Fibroblast of lung (primary cell): Measurements from ENCODE around the gene ITPR1. TPM values are rescaled to one million over a fixed set of nuclear protein-coding genes. Genes with fewer than 3 reads are reported as not detected.

Source experiments
- DNase-seq, 2 donors: peaks; one replicate each; pipeline versions ENCODE4 v3.0.0 to v3.0.0-alpha.2; 2010; ENCODE audit warnings: low read depth in 2 of 2
- H2AFZ ChIP-seq: 2 replicates; pipeline ENCODE4 v1.5.1; 2012; ENCODE audit warnings: low read length, control low read depth, inconsistent platforms
- H3K27ac ChIP-seq: 2 replicates; pipeline ENCODE4 v1.5.1; 2011; ENCODE audit warnings: low read length, control low read depth; ENCODE audit not compliant: insufficient read depth
- H3K27me3 ChIP-seq: 2 replicates; pipeline ENCODE4 v1.5.1; 2011; ENCODE audit warnings: mild to moderate bottlenecking, low read length; ENCODE audit not compliant: control insufficient read depth, insufficient read depth
- H3K36me3 ChIP-seq: 2 replicates; pipeline ENCODE4 v1.5.1; 2011; ENCODE audit warnings: low read length; ENCODE audit not compliant: control insufficient read depth, insufficient read depth
- H3K4me1 ChIP-seq: 2 replicates; pipeline ENCODE4 v1.5.1; 2011; ENCODE audit warnings: low read length; ENCODE audit not compliant: control insufficient read depth, insufficient read depth; ENCODE audit errors: extremely low read depth
- H3K4me2 ChIP-seq: 2 replicates; pipeline ENCODE4 v1.5.1; 2011; ENCODE audit warnings: low read length, control low read depth; ENCODE audit not compliant: insufficient read depth; ENCODE audit errors: extremely low read depth
- H3K4me3 ChIP-seq, 4 experiments: fragments of 200-600 bp in 1 of 4; sonication (generic) in 1 of 4; replicated peaks in 1 of 4; 2 replicates each; pipeline ENCODE4 v1.5.1; 2011 to 2016; ENCODE audit warnings: low read length in 4 of 4, low read depth in 3 of 4, mild to moderate bottlenecking in 3 of 4, control low read depth in 2 of 4, inconsistent platforms in 1 of 4, mixed read lengths in 1 of 4; ENCODE audit not compliant: insufficient read depth in 1 of 4; ENCODE audit errors: control extremely low read depth in 1 of 4
- H3K79me2 ChIP-seq: 2 replicates; pipeline ENCODE4 v1.5.1; 2012; ENCODE audit warnings: mild to moderate bottlenecking, low read length, inconsistent platforms; ENCODE audit not compliant: control insufficient read depth, insufficient read depth
- H3K9ac ChIP-seq: 2 replicates; pipeline ENCODE4 v1.5.1; 2011; ENCODE audit warnings: mild to moderate bottlenecking, low read length, control low read depth; ENCODE audit not compliant: insufficient read depth
- H3K9me3 ChIP-seq: 2 replicates; pipeline ENCODE4 v1.5.1; 2012; ENCODE audit warnings: low read depth, low read length; ENCODE audit not compliant: control insufficient read depth, insufficient read depth
- H4K20me1 ChIP-seq: 2 replicates; pipeline ENCODE4 v1.5.1; 2011; ENCODE audit warnings: low read length; ENCODE audit not compliant: control insufficient read depth, insufficient read depth; ENCODE audit errors: extremely low read depth
- EZH2 ChIP-seq: IDR thresholded peaks from 2 replicates; pipeline ENCODE4 v1.5.1; 2012; ENCODE audit warnings: low read length, control low read depth, mild to moderate bottlenecking; ENCODE audit errors: missing control alignments
- polyA plus RNA-seq, 2 donors: library from polyadenylated mRNA; depleted of rRNA in 1 of 2; stranded (reverse) in 1 of 2; unstranded in 1 of 2; fragments of >200 nt; gene quantifications; 2 replicates each; pipeline ENCODE4 v1.2.1, GENCODE V29; 2011 to 2012; ENCODE audit warnings: missing spikeins in 1 of 2
- total RNA-seq: library from RNA; depleted of rRNA; stranded (reverse); fragments of >200 nt; gene quantifications from 2 replicates; pipeline ENCODE4 v1.2.1, GENCODE V29; 2014
- TF ChIP-seq, protein P1 (sequence below), 2 donors: IDR thresholded peaks in 1 of 2; conservative IDR thresholded peaks in 1 of 2; 1 replicate in 1 of 2; 2 replicates in 1 of 2; pipeline ENCODE4 v1.5.1; 2011 to 2012; ENCODE audit warnings: low read length in 2 of 2, control low read depth in 1 of 2, inconsistent platforms in 1 of 2, low read depth in 1 of 2, mild to moderate bottlenecking in 1 of 2

ITPR1 gene
- total and polyA plus RNA-seq, 2 donors (not counting 1 experiment from before 2014, with no cell fraction given): 19.2 to 87.0 TPM

DNA sequence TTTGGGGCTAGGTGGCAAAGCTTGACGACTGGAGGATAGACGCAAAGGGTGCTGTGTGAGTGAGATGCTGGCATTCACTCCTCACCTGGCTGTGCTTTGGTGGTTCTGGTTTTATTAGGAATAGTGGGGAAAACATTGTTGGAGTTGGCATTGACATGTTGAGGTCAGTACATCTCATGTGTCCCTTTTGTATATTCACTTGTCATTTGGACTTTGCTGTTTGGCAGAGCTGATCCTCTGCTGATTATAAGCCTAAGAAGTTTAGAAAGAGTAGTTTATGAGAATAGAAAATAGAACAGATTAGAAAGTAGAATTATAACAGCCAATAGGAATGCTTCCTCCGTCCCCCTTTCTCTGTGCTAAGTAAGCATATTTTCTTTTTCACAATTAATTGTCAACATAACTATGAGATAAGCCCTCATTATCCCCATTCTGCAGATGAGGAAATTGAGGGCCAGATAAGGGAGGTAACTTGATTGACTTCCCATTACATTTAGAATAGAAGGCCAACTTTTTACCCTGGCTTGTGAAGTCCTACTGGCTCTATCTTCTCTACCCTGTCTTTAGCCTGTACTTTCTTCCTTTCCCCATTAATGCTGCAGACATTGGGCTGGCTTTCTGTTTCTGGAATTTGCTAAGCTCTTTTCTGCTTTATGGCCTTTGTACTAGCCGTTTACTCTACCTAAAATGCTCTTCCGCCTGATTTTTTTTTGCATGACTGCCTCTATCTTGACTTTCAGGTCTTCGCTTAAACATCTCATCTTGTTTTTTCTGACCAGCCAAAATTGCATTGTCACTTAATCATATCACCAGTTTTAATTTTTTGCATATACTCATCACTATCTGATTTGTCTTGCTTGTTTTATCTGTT lies 12.8 kb downstream of the ITPR1 start:
- H3K79me2 ChIP-seq: no peaks in the 10 kb centered on the region
- H3K27me3 ChIP-seq: no peaks in the 10 kb centered on the region
- H3K36me3 ChIP-seq: no peaks in the 10 kb centered on the region
- TF ChIP-seq EZH2: no peak
- no peak overlapping the region for H3K4me3 ChIP-seq
- H3K4me1 ChIP-seq: peaks cover 2% of the 10 kb centered on the region
- H2AFZ ChIP-seq: no peak overlapping the region
- no peak overlapping the region for H3K27ac ChIP-seq
- DNase-seq: no peak
- H4K20me1 ChIP-seq: no peaks in the 10 kb centered on the region
- H3K4me2 ChIP-seq: no peak overlapping the region
- no peak overlapping the region for H3K9ac ChIP-seq
- H3K9me3 ChIP-seq: no peaks in the 10 kb centered on the region

DNA sequence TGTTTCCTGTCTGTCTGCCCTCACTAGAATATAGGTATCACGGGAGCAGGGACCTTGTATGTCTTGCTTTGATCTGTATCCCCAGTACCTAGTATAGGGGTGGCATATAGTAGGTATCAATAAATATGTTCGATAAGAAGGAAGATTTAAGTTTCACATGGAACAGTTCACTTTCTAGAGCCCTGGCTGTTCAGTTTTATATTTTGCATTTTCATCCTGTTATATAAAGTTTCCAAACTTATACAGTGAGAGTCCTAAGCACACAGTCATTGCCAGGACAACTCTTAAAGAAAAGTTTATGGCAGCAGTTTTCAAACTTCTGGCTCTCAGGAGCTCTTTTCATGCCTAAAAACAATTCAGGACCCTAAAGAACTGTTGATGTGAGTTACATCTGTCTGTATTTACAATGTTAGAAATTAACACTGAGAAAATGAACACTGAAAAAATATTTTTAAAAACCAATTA lies 13.4 kb downstream of the ITPR1 start:
- no peak overlapping the region for H2AFZ ChIP-seq
- TF ChIP-seq EZH2: no peak
- TF ChIP-seq, protein P1, sequence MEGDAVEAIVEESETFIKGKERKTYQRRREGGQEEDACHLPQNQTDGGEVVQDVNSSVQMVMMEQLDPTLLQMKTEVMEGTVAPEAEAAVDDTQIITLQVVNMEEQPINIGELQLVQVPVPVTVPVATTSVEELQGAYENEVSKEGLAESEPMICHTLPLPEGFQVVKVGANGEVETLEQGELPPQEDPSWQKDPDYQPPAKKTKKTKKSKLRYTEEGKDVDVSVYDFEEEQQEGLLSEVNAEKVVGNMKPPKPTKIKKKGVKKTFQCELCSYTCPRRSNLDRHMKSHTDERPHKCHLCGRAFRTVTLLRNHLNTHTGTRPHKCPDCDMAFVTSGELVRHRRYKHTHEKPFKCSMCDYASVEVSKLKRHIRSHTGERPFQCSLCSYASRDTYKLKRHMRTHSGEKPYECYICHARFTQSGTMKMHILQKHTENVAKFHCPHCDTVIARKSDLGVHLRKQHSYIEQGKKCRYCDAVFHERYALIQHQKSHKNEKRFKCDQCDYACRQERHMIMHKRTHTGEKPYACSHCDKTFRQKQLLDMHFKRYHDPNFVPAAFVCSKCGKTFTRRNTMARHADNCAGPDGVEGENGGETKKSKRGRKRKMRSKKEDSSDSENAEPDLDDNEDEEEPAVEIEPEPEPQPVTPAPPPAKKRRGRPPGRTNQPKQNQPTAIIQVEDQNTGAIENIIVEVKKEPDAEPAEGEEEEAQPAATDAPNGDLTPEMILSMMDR (conservative IDR thresholded peaks at IDR 0.05 in 1 of 2, IDR thresholded peaks at IDR 0.05 in 1 of 2; ENCODE audit: low read depth in 1 of 2, low read length in 2 of 2): no peak
- no peaks in the 10 kb centered on the region for H3K79me2 ChIP-seq
- no peaks in the 10 kb centered on the region for H3K27me3 ChIP-seq
- DNase-seq: no peak
- H3K27ac ChIP-seq: no peak overlapping the region
- no peak overlapping the region for H3K9ac ChIP-seq
- no peaks in the 10 kb centered on the region for H3K9me3 ChIP-seq
- H3K4me1 ChIP-seq: peaks cover 2% of the 10 kb centered on the region
- H3K36me3 ChIP-seq: no peaks in the 10 kb centered on the region
- no peaks in the 10 kb centered on the region for H4K20me1 ChIP-seq
- H3K4me3 ChIP-seq: no peak overlapping the region
- H3K4me2 ChIP-seq: no peak overlapping the region

DNA sequence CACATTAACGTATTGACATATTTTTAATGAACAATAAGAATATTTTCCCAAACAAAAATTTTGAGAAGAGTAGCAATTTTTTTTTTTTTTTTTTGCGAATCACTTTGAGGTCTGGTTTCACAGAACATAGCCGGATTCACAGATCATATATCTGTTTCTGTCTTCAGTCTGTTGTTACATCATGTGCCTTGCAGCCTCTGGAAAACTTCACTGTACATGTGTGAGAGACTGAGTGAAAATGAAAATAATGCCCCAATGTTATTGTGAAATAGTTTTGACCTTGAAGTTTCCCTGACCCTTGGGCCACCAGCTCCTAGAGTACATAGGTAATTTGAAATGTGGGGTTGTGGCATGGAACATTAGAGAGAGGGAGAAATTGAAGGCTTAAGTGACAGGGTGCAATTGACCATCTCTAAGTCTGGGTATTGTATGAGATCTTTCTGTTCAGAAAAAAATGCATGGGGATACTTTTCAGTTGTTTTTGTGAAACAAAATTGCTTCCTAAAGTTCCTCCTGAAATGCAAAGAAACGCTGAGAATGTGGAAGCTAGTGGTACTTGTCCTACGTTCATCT lies 14.0 kb downstream of the ITPR1 start:
- no peaks in the 10 kb centered on the region for H3K36me3 ChIP-seq
- no peaks in the 10 kb centered on the region for H3K27me3 ChIP-seq
- no peak overlapping the region for H3K4me3 ChIP-seq
- H3K79me2 ChIP-seq: no peaks in the 10 kb centered on the region
- no peak overlapping the region for H2AFZ ChIP-seq
- DNase-seq: peak in 1 of 2 donors; percentile 85
- no peak for TF ChIP-seq EZH2
- TF ChIP-seq, protein P1 (conservative IDR thresholded peaks at IDR 0.05 in 1 of 2, IDR thresholded peaks at IDR 0.05 in 1 of 2; ENCODE audit: low read depth in 1 of 2, low read length in 2 of 2): no peak
- H3K9ac ChIP-seq: no peak overlapping the region
- H3K4me1 ChIP-seq: peaks cover 2% of the 10 kb centered on the region
- H3K4me2 ChIP-seq: no peak overlapping the region
- H3K9me3 ChIP-seq: no peaks in the 10 kb centered on the region
- H3K27ac ChIP-seq: no peak overlapping the region
- H4K20me1 ChIP-seq: no peaks in the 10 kb centered on the region
